Upper lobe of left lung (tissue), 6 donors: ENCODE results near the gene CNTNAP2. TPM values are rescaled to one million over a fixed set of nuclear protein-coding genes. Genes with fewer than 3 reads are reported as not detected.

Experiments
- ATAC-seq, 2 donors: fragments of 200-7000 bp; cut with Tn5 transposase; one replicate each; pipeline ENCODE4 v1.9.1; 2022; ENCODE audit warnings: mild to moderate bottlenecking in 2 of 2, moderate library complexity in 2 of 2; ENCODE audit not compliant: low FRiP score in 2 of 2
- DNase-seq, 2 donors: peaks; one replicate each; pipeline ENCODE4 v3.0.0-alpha.2; 2019 to 2020
- H3K27ac ChIP-seq, 4 donors: fragments of 200-600 bp; sonication (generic); one replicate each; pipeline ENCODE4 v1.5.1; 2016 to 2019
- H3K27me3 ChIP-seq, 4 donors: fragments of 200-600 bp; sonication (generic); one replicate each; pipeline ENCODE4 v1.5.1; 2017 to 2019
- H3K36me3 ChIP-seq, 4 donors: fragments of 200-600 bp; sonication (generic); one replicate each; pipeline ENCODE4 v1.5.1; 2016 to 2019
- H3K4me1 ChIP-seq, 4 donors: fragments of 200-600 bp; sonication (generic); one replicate each; pipeline ENCODE4 v1.5.1; 2018 to 2019
- H3K4me3 ChIP-seq, 4 donors: fragments of 200-600 bp; sonication (generic); one replicate each; pipeline ENCODE4 v1.5.1; 2017 to 2019; ENCODE audit warnings: mild to moderate bottlenecking in 2 of 4, moderate library complexity in 1 of 4
- H3K9me3 ChIP-seq, 4 donors: fragments of 200-600 bp; sonication (generic); one replicate each; pipeline ENCODE4 v1.5.1; 2018 to 2019
- CTCF ChIP-seq, 6 experiments: fragments of 450-650 bp in 4 of 6; fragments of 200-600 bp in 2 of 6; sonication (generic) in 2 of 6; IDR thresholded peaks; one replicate each; pipeline ENCODE4 v1.5.1; 2016 to 2019; ENCODE audit warnings: antibody characterized with exemption in 6 of 6
- EP300 ChIP-seq, 4 donors: sonication (generic); formaldehyde crosslinking; IDR thresholded peaks; one replicate each; pipeline ENCODE4 v1.5.1; 2017; ENCODE audit warnings: antibody characterized with exemption in 4 of 4, control low read depth in 2 of 4
- POLR2A ChIP-seq, 4 donors: fragments of 450-650 bp; IDR thresholded peaks; one replicate each; pipeline ENCODE4 v1.5.1; 2016 to 2017; ENCODE audit warnings: antibody characterized with exemption in 4 of 4, mild to moderate bottlenecking in 2 of 4
- POLR2AphosphoS5 ChIP-seq, 2 donors: sonication (generic); formaldehyde crosslinking; IDR thresholded peaks; one replicate each; pipeline ENCODE4 v1.5.1; 2017; ENCODE audit warnings: antibody characterized with exemption in 2 of 2
- WGBS, 2 donors: methylation state at CpG; one replicate each; pipeline ENCODE4 v1.1.5; 2017 to 2018; 5-methylcytosine and 5-hydroxymethylcytosine counted together
- total RNA-seq, 6 donors: library from RNA; depleted of rRNA in 4 of 6; stranded (reverse); fragments of >200 nt in 4 of 6; gene quantifications; one replicate each; pipeline versions ENCODE4 v1.1.0 to v1.2.1, GENCODE V29; 2016 to 2021
- donor health status: DM: no; HTN: no; CAD: no; lungs with moderate emphysema.
- donor health status: DM: no; HTN: yes; CAD: no; lungs with severe emphysema.

Gene CNTNAP2
- total RNA-seq, 6 donors from 2014 or later: 0.06 to 1.0 (median 0.37) TPM

GRCh38 chr7:146405737-146406136, 289.1 kb downstream of the CNTNAP2 start:
- H3K4me3 ChIP-seq: no peak overlapping the region
- no peaks in the 10 kb centered on the region for H3K27me3 ChIP-seq
- H3K36me3 ChIP-seq: no peaks in the 10 kb centered on the region
- no peaks in the 10 kb centered on the region for H3K9me3 ChIP-seq
- TF ChIP-seq EP300 (IDR thresholded peaks at IDR 0.05) (no peak), CTCF (IDR thresholded peaks at IDR 0.05) (no peak), POLR2A (IDR thresholded peaks at IDR 0.05) (no peak), POLR2AphosphoS5 (IDR thresholded peaks at IDR 0.05) (no peak)
- ATAC-seq (no peak), DNase-seq (no peak)
- 31 to 49% methylated on average over 1 of the region's 1 CpG for WGBS, 2 donors
- no peak overlapping the region for H3K27ac ChIP-seq
- no peaks in the 10 kb centered on the region for H3K4me1 ChIP-seq

GRCh38 chr7:146411975-146412374, 295.4 kb downstream of the CNTNAP2 start:
- no peaks in the 10 kb centered on the region for H3K4me1 ChIP-seq
- H3K36me3 ChIP-seq: no peaks in the 10 kb centered on the region
- DNase-seq: no peak
- no peaks in the 10 kb centered on the region for H3K27me3 ChIP-seq
- no peaks in the 10 kb centered on the region for H3K9me3 ChIP-seq
- TF ChIP-seq EP300 (IDR thresholded peaks at IDR 0.05) (no peak), POLR2AphosphoS5 (IDR thresholded peaks at IDR 0.05) (no peak), POLR2A (IDR thresholded peaks at IDR 0.05) (no peak), CTCF (IDR thresholded peaks at IDR 0.05) (no peak)
- no peak for ATAC-seq
- no peak overlapping the region for H3K4me3 ChIP-seq
- 76 to 78% methylated on average over 7 of the region's 7 CpGs for WGBS, 2 donors
- no peak overlapping the region for H3K27ac ChIP-seq

GRCh38 chr7:146412781-146413180, 296.2 kb downstream of the CNTNAP2 start:
- no peaks in the 10 kb centered on the region for H3K27me3 ChIP-seq
- 74 to 80% methylated on average over 3 of the region's 3 CpGs for WGBS, 2 donors

GRCh38 chr7:146414373-146414772, 297.8 kb downstream of the CNTNAP2 start:
- no peaks in the 10 kb centered on the region for H3K27me3 ChIP-seq
- DNase-seq (no peak), ATAC-seq (no peak)
- H3K4me1 ChIP-seq: no peaks in the 10 kb centered on the region
- WGBS, 2 donors: 64 to 69% methylated on average over 2 of the region's 2 CpGs
- no peak overlapping the region for H3K4me3 ChIP-seq
- H3K36me3 ChIP-seq: no peaks in the 10 kb centered on the region
- TF ChIP-seq CTCF (IDR thresholded peaks at IDR 0.05) (no peak), POLR2AphosphoS5 (IDR thresholded peaks at IDR 0.05) (no peak), POLR2A (IDR thresholded peaks at IDR 0.05) (no peak), EP300 (IDR thresholded peaks at IDR 0.05) (no peak)
- no peaks in the 10 kb centered on the region for H3K9me3 ChIP-seq
- H3K27ac ChIP-seq: no peak overlapping the region

More at GRCh38 chr7:146412781-146413180, 296.2 kb downstream of the CNTNAP2 start:
- H3K4me1 ChIP-seq: no peaks in the 10 kb centered on the region
- H3K27ac ChIP-seq: no peak overlapping the region
- DNase-seq (no peak), ATAC-seq (no peak)
- no peak overlapping the region for H3K4me3 ChIP-seq
- TF ChIP-seq POLR2A (IDR thresholded peaks at IDR 0.05): no peak
- no peak for TF ChIP-seq CTCF (IDR thresholded peaks at IDR 0.05)
- no peak for TF ChIP-seq EP300 (IDR thresholded peaks at IDR 0.05)
- no peak for TF ChIP-seq POLR2AphosphoS5 (IDR thresholded peaks at IDR 0.05)
- no peaks in the 10 kb centered on the region for H3K36me3 ChIP-seq
- no peaks in the 10 kb centered on the region for H3K9me3 ChIP-seq

GRCh38 chr7:146414937-146415336, 298.3 kb downstream of the CNTNAP2 start:
- no peaks in the 10 kb centered on the region for H3K27me3 ChIP-seq
- no peak for DNase-seq
- H3K4me1 ChIP-seq: no peaks in the 10 kb centered on the region
- H3K9me3 ChIP-seq: no peaks in the 10 kb centered on the region
- TF ChIP-seq POLR2AphosphoS5 (IDR thresholded peaks at IDR 0.05) (no peak), POLR2A (IDR thresholded peaks at IDR 0.05) (no peak), EP300 (IDR thresholded peaks at IDR 0.05) (no peak), CTCF (IDR thresholded peaks at IDR 0.05) (no peak)
- WGBS, 2 donors: 77 to 85% methylated on average over 2 of the region's 2 CpGs
- no peak overlapping the region for H3K4me3 ChIP-seq
- H3K36me3 ChIP-seq: no peaks in the 10 kb centered on the region
- ATAC-seq: no peak
- no peak overlapping the region for H3K27ac ChIP-seq
